Natural killer cell treated with Interleukin-12 subunit alpha and Interleukin-12 subunit beta and Interleukin-15 and Interleukin-18, amount 100 ng/mL, for 72 hours (primary cell): ENCODE measurements around the gene RIMBP2. TPM values are rescaled to one million over a fixed set of nuclear protein-coding genes. Genes with fewer than 3 reads are reported as not detected.

ENCODE experiments used
- ATAC-seq, 2 donors: fragments of 150-1000 bp; cut with Tn5 transposase in 1 of 2; sonication (Bioruptor Pico), chemical (Tn5 transposase) in 1 of 2; 2 replicates each; pipeline ENCODE4 v1.10.0; 2021
- DNase-seq: peaks from one replicate; pipeline ENCODE4 v3.0.0; 2022; ENCODE audit warnings: low spot score
- H3K27ac Mint-ChIP-seq, 2 donors: 1 replicate in 1 of 2; 2 replicates in 1 of 2; pipeline ENCODE4 v1.8.0; 2022; ENCODE audit warnings: mixed read lengths in 2 of 2, mild to moderate bottlenecking in 1 of 2, moderate library complexity in 1 of 2
- H3K27me3 Mint-ChIP-seq, 2 donors: 1 replicate in 1 of 2; 2 replicates in 1 of 2; pipeline ENCODE4 v1.8.0; 2022; ENCODE audit warnings: mixed read lengths in 2 of 2
- H3K36me3 Mint-ChIP-seq: one replicate; pipeline ENCODE4 v1.8.0; 2022; ENCODE audit warnings: mixed read lengths
- H3K4me1 Mint-ChIP-seq, 2 donors: 1 replicate in 1 of 2; 2 replicates in 1 of 2; pipeline ENCODE4 v1.8.0; 2022; ENCODE audit warnings: low read depth in 2 of 2, mixed read lengths in 2 of 2, mild to moderate bottlenecking in 1 of 2
- H3K4me3 Mint-ChIP-seq: one replicate; pipeline ENCODE4 v1.8.0; 2022; ENCODE audit warnings: mixed read lengths
- H3K9me3 Mint-ChIP-seq: 2 replicates; pipeline ENCODE4 v1.8.0; 2022; ENCODE audit warnings: mixed read lengths
- total RNA-seq, 2 donors: library from RNA; stranded (reverse); gene quantifications; one replicate each; pipeline ENCODE4 v1.2.3, GENCODE V29; 2022

RIMBP2 gene
- total RNA-seq, 2 donors from 2014 or later = not detected

GRCh38 chr12:130362060-130362459 is 354.0 kb downstream of the RIMBP2 start:
- Mint-ChIP-seq H3K27ac (no peak overlapping the region), H3K36me3 (no peaks in the 10 kb centered on the region), H3K4me3 (no peak overlapping the region), H3K9me3 (no peaks in the 10 kb centered on the region), H3K4me1 (no peaks in the 10 kb centered on the region), H3K27me3 (peaks cover 5 to 18% of the 10 kb centered on the region in 2 donors)
- DNase-seq (no peak), ATAC-seq (no peak)

- ATAC-seq (no peak), DNase-seq (no peak)
- H3K4me1 Mint-ChIP-seq = no peaks in the 10 kb centered on the region
- H3K27ac Mint-ChIP-seq = no peak overlapping the region
- peaks cover 4% of the 10 kb centered on the region for H3K9me3 Mint-ChIP-seq
- H3K36me3 Mint-ChIP-seq = no peaks in the 10 kb centered on the region
- no peak overlapping the region for H3K4me3 Mint-ChIP-seq
- peaks cover 5 to 25% of the 10 kb centered on the region in 2 donors for H3K27me3 Mint-ChIP-seq
These were observed 358.3 kb downstream of the RIMBP2 start for GRCh38 chr12:130357729-130358330.

GRCh38 chr12:130357241-130357640 is 358.9 kb downstream of the RIMBP2 start:
- ATAC-seq = no peak
- no peaks in the 10 kb centered on the region for H3K36me3 Mint-ChIP-seq
- no peak overlapping the region for H3K27ac Mint-ChIP-seq
- peaks cover 7 to 25% of the 10 kb centered on the region in 2 donors for H3K27me3 Mint-ChIP-seq
- DNase-seq = no peak
- H3K9me3 Mint-ChIP-seq = peaks cover 4% of the 10 kb centered on the region
- no peaks in the 10 kb centered on the region for H3K4me1 Mint-ChIP-seq
- H3K4me3 Mint-ChIP-seq = no peak overlapping the region

- peaks cover 4% of the 10 kb centered on the region for H3K9me3 Mint-ChIP-seq
- ATAC-seq (no peak), DNase-seq (no peak)
- H3K4me3 Mint-ChIP-seq = no peak overlapping the region
- peaks cover 17 to 31% of the 10 kb centered on the region in 2 donors for H3K27me3 Mint-ChIP-seq
- H3K4me1 Mint-ChIP-seq = no peaks in the 10 kb centered on the region
- H3K36me3 Mint-ChIP-seq = no peaks in the 10 kb centered on the region
- H3K27ac Mint-ChIP-seq = no peak overlapping the region
These were observed 359.9 kb downstream of the RIMBP2 start for GRCh38 chr12:130356222-130356621.

- Mint-ChIP-seq H3K4me1 (no peaks in the 10 kb centered on the region), H3K27me3 (peaks cover 26 to 36% of the 10 kb centered on the region in 2 donors), H3K9me3 (peaks cover 4% of the 10 kb centered on the region), H3K4me3 (no peak overlapping the region), H3K27ac (no peak overlapping the region), H3K36me3 (no peaks in the 10 kb centered on the region)
- DNase-seq (no peak), ATAC-seq (no peak)
These were observed 361.7 kb downstream of the RIMBP2 start for GRCh38 chr12:130354407-130354806.

- no peak for DNase-seq
- H3K9me3 Mint-ChIP-seq = peaks cover 4% of the 10 kb centered on the region
- no peaks in the 10 kb centered on the region for H3K36me3 Mint-ChIP-seq
- H3K27ac Mint-ChIP-seq = no peak overlapping the region
- peaks cover 27 to 29% of the 10 kb centered on the region in 2 donors for H3K27me3 Mint-ChIP-seq
- no peaks in the 10 kb centered on the region for H3K4me1 Mint-ChIP-seq
- ATAC-seq = no peak
- H3K4me3 Mint-ChIP-seq = no peak overlapping the region
These were observed 363.0 kb downstream of the RIMBP2 start for GRCh38 chr12:130353081-130353480.

- peaks cover 25 to 27% of the 10 kb centered on the region in 2 donors for H3K27me3 Mint-ChIP-seq
- ATAC-seq = no peak
These were observed 364.8 kb downstream of the RIMBP2 start for GRCh38 chr12:130351326-130351725.

GRCh38 chr12:130350715-130351114 is 365.4 kb downstream of the RIMBP2 start:
- ATAC-seq (no peak), DNase-seq (no peak)
- H3K4me3 Mint-ChIP-seq = no peak overlapping the region
- no peak overlapping the region for H3K27ac Mint-ChIP-seq
- H3K9me3 Mint-ChIP-seq = peaks cover 4% of the 10 kb centered on the region
- H3K4me1 Mint-ChIP-seq = no peaks in the 10 kb centered on the region
- no peaks in the 10 kb centered on the region for H3K36me3 Mint-ChIP-seq
- peaks cover 25 to 28% of the 10 kb centered on the region in 2 donors for H3K27me3 Mint-ChIP-seq

More at GRCh38 chr12:130351326-130351725, 364.8 kb downstream of the RIMBP2 start:
- Mint-ChIP-seq H3K4me3 (no peak overlapping the region), H3K27ac (no peak overlapping the region), H3K4me1 (no peaks in the 10 kb centered on the region), H3K9me3 (peaks cover 4% of the 10 kb centered on the region), H3K36me3 (no peaks in the 10 kb centered on the region)
- no peak for DNase-seq

- no peaks in the 10 kb centered on the region for H3K36me3 Mint-ChIP-seq
- ATAC-seq = no peak
- no peak overlapping the region for H3K27ac Mint-ChIP-seq
- H3K27me3 Mint-ChIP-seq = peaks cover 20 to 34% of the 10 kb centered on the region in 2 donors
- no peaks in the 10 kb centered on the region for H3K4me1 Mint-ChIP-seq
- no peak overlapping the region for H3K4me3 Mint-ChIP-seq
- no peaks in the 10 kb centered on the region for H3K9me3 Mint-ChIP-seq
- DNase-seq = no peak
These were observed 368.5 kb downstream of the RIMBP2 start for GRCh38 chr12:130347588-130347987.

Other genes with a start within 250 kb of the RIMBP2 start
- 10 to 100 TPM in 1 of 2 donors, 1 to 10 TPM in 1; 9.0 to 16.4 TPM for gene STX2, start 123.0 kb upstream of the RIMBP2 start, total RNA-seq
- gene RAN, start 155.8 kb upstream of the RIMBP2 start, total RNA-seq = 1,000 to 10,000 TPM; 1,073 to 1,486 TPM
- not detected for gene ADGRD1, start 237.6 kb upstream of the RIMBP2 start, total RNA-seq